Trophoblast cell (in vitro differentiated cells and primary cell): ENCODE measurements around the gene FCN3.
"Not testable (repeated sequence)": the region's sequence is repeated elsewhere in the genome, so short reads cannot be mapped to it uniquely, and the experiment has no call there.

Experiments
- DNase-seq, 2 donors: peaks; one replicate each; pipeline ENCODE4 v3.0.0-alpha.2; 2016
- H2AFZ ChIP-seq: 2 replicates; pipeline ENCODE4 v1.6.1; 2013; ENCODE audit warnings: low read length, moderate library complexity, mild to moderate bottlenecking; ENCODE audit not compliant: insufficient read depth, poor library complexity
- H2AK5ac ChIP-seq: 2 replicates; pipeline ENCODE4 v1.6.1; 2013; ENCODE audit warnings: mild to moderate bottlenecking, low read length
- H2BK120ac ChIP-seq: 2 replicates; pipeline ENCODE4 v1.6.1; 2013; ENCODE audit warnings: low read length, mild to moderate bottlenecking, moderate library complexity; ENCODE audit not compliant: insufficient read depth, poor library complexity
- H2BK12ac ChIP-seq: 2 replicates; pipeline ENCODE4 v1.6.1; 2013; ENCODE audit warnings: mild to moderate bottlenecking, low read length, moderate library complexity
- H2BK5ac ChIP-seq: 2 replicates; pipeline ENCODE4 v1.6.1; 2013; ENCODE audit warnings: low read length, low read depth, moderate library complexity, mild to moderate bottlenecking; ENCODE audit not compliant: poor library complexity
- H3K14ac ChIP-seq: 2 replicates; pipeline ENCODE4 v1.6.1; 2013; ENCODE audit warnings: mild to moderate bottlenecking, low read length
- H3K18ac ChIP-seq: 2 replicates; pipeline ENCODE4 v1.6.1; 2013; ENCODE audit warnings: mild to moderate bottlenecking, low read length
- H3K23ac ChIP-seq: 2 replicates; pipeline ENCODE4 v1.6.1; 2013; ENCODE audit warnings: low read length
- H3K27ac ChIP-seq: 2 replicates; pipeline ENCODE4 v1.5.1; 2013; ENCODE audit warnings: low read depth, mild to moderate bottlenecking, inconsistent platforms, low read length, moderate library complexity
- H3K27me3 ChIP-seq: 2 replicates; pipeline ENCODE4 v1.6.1; 2013; ENCODE audit warnings: inconsistent platforms, mild to moderate bottlenecking, low read length, moderate library complexity; ENCODE audit not compliant: insufficient read depth
- H3K36me3 ChIP-seq, 2 experiments: 1 replicate in 1 of 2; 2 replicates in 1 of 2; pipeline ENCODE4 v1.6.1; 2013; ENCODE audit warnings: low read length in 2 of 2, mild to moderate bottlenecking in 2 of 2, moderate library complexity in 1 of 2; ENCODE audit not compliant: insufficient read depth in 2 of 2, control insufficient read depth in 1 of 2
- H3K4ac ChIP-seq: 2 replicates; pipeline ENCODE4 v1.6.1; 2013; ENCODE audit warnings: low read depth, mild to moderate bottlenecking, low read length, moderate library complexity
- H3K4me1 ChIP-seq, 2 experiments: 1 replicate in 1 of 2; 2 replicates in 1 of 2; pipeline ENCODE4 v1.6.1; 2013; ENCODE audit warnings: low read length in 2 of 2, mild to moderate bottlenecking in 2 of 2, moderate library complexity in 1 of 2; ENCODE audit not compliant: insufficient read depth in 2 of 2, control insufficient read depth in 1 of 2
- H3K4me2 ChIP-seq: 2 replicates; pipeline ENCODE4 v1.6.1; 2013; ENCODE audit warnings: inconsistent platforms, mild to moderate bottlenecking, low read length, moderate library complexity
- H3K4me3 ChIP-seq: 2 replicates; pipeline ENCODE4 v1.5.1; 2013; ENCODE audit warnings: mild to moderate bottlenecking, low read depth, low read length, inconsistent platforms
- H3K79me1 ChIP-seq: one replicate; pipeline ENCODE4 v1.6.1; 2013; ENCODE audit warnings: low read length
- H3K79me2 ChIP-seq: 2 replicates; pipeline ENCODE4 v1.6.1; 2013; ENCODE audit warnings: low read length, mild to moderate bottlenecking; ENCODE audit not compliant: control insufficient read depth, insufficient read depth, poor library complexity
- H3K9ac ChIP-seq: 2 replicates; pipeline ENCODE4 v1.6.1; 2013; ENCODE audit warnings: mild to moderate bottlenecking, low read length
- H3K9me3 ChIP-seq: 2 replicates; pipeline ENCODE4 v1.6.1; 2013; ENCODE audit warnings: low read depth, mild to moderate bottlenecking, control low read depth, inconsistent platforms, low read length; ENCODE audit not compliant: insufficient read depth
- H4K12ac ChIP-seq: 2 replicates; pipeline ENCODE4 v1.6.1; 2013; ENCODE audit warnings: low read depth, mild to moderate bottlenecking, low read length, moderate library complexity
- H4K8ac ChIP-seq: 2 replicates; pipeline ENCODE4 v1.6.1; 2013; ENCODE audit warnings: low read depth, mild to moderate bottlenecking, low read length, moderate library complexity
- H4K91ac ChIP-seq: one replicate; pipeline ENCODE4 v1.6.1; 2013; ENCODE audit warnings: low read depth, mild to moderate bottlenecking, low read length, moderate library complexity
- WGBS: extraction: QIAGEN DNeasy Blood & Tissue Kit; methylation state at CpG from one replicate; pipeline ENCODE4 v1.1.7; 2013; ENCODE audit warnings: missing lambda C conversion rate; ENCODE audit not compliant: insufficient read length, insufficient coverage; ENCODE audit errors: extremely low coverage; 5-methylcytosine and 5-hydroxymethylcytosine counted together

FCN3 gene

DNA sequence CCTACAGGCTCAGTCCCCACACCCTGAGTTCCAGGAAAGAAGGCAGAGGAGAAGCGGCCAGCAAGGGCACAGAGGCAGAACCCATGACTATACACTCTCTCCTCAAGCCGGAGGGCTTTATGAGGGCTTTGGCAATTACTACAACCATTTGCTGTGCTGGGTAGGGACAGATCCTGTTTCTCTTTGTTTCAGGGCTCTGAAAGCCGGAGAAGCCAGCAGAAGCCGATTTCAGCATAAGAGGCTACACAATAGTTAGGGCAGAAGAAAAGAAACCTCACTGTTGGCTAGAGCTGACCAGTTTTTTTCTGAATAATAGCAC lies 31.7 kb upstream of the FCN3 start:
- peaks cover 4% of the 10 kb centered on the region for H3K79me1 ChIP-seq
- H2BK5ac ChIP-seq, result no peak overlapping the region
- no peak overlapping the region for H3K4ac ChIP-seq
- H3K9ac ChIP-seq, result no peak overlapping the region
- H2AK5ac ChIP-seq, result no peak overlapping the region
- H4K91ac ChIP-seq, result no peak overlapping the region
- peaks cover 2% of the 10 kb centered on the region for H3K9me3 ChIP-seq
- no CpG with 5 or more reads among the region's 4 CpGs for WGBS
- H3K27ac ChIP-seq, result no peak overlapping the region
- no peak overlapping the region for H3K14ac ChIP-seq
- no peak overlapping the region for H3K4me3 ChIP-seq
- H2AFZ ChIP-seq, result no peak overlapping the region
- no peak overlapping the region for H3K18ac ChIP-seq
- H3K4me2 ChIP-seq, result no peak overlapping the region
- no peak overlapping the region for H3K23ac ChIP-seq
- H4K12ac ChIP-seq, result no peak overlapping the region
- no peaks in the 10 kb centered on the region for H3K27me3 ChIP-seq
- no peak overlapping the region for H4K8ac ChIP-seq
- H2BK12ac ChIP-seq, result no peak overlapping the region
- no peak for DNase-seq
- H3K36me3 ChIP-seq, result peaks cover 18 to 29% of the 10 kb centered on the region in 2 experiments
- no peak overlapping the region for H2BK120ac ChIP-seq
- no peaks in the 10 kb centered on the region for H3K79me2 ChIP-seq
- H3K4me1 ChIP-seq, result peaks cover 12 to 23% of the 10 kb centered on the region in 2 experiments

- H2BK12ac ChIP-seq, H3K79me2 ChIP-seq, H3K4me3 ChIP-seq, H3K27me3 ChIP-seq, H4K12ac ChIP-seq, H2AK5ac ChIP-seq, H3K9ac ChIP-seq, H3K4me2 ChIP-seq, DNase-seq, H3K9me3 ChIP-seq, H4K8ac ChIP-seq, H3K79me1 ChIP-seq, H3K27ac ChIP-seq, H3K18ac ChIP-seq, H4K91ac ChIP-seq, H3K4ac ChIP-seq, H3K23ac ChIP-seq, H3K14ac ChIP-seq, H2BK120ac ChIP-seq, H2AFZ ChIP-seq, H2BK5ac ChIP-seq: not testable (repeated sequence)
- WGBS, result no CpG with 5 or more reads among the region's 18 CpGs
- peaks cover 18 to 29% of the 10 kb centered on the region in 2 experiments for H3K36me3 ChIP-seq
- peaks cover 11 to 23% of the 10 kb centered on the region in 2 experiments for H3K4me1 ChIP-seq
Observed at GRCh38 chr1:27405598-27406361, 31.2 kb upstream of the FCN3 start.

DNA sequence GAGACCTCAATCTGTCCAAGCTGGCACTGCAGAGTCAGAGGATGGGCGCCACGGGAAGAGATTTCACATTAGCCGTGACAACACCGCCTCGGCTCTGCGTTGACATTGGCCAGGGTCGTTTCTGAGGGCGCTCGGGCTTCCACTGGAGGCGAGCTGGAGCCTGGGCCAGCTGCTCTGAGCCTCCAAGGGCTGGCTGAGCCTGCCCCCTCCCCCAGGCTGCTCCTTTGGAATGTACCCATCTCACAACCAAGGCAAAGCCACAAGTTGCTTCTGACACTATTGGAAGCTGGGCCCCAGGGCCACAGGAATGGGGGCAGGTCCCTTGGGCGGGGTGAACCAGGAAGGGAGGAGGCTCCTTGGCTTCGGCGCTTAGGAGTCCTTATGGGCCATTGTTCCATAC lies 30.4 kb upstream of the FCN3 start:
- no peaks in the 10 kb centered on the region for H3K79me2 ChIP-seq
- H2BK12ac ChIP-seq, result no peak overlapping the region
- H3K23ac ChIP-seq, result no peak overlapping the region
- no peak overlapping the region for H2BK120ac ChIP-seq
- no peak overlapping the region for H3K4ac ChIP-seq
- H2AFZ ChIP-seq, result no peak overlapping the region
- peak overlapping the region; percentile 15 for H3K14ac ChIP-seq
- peak overlapping the region; percentile 3 for H2AK5ac ChIP-seq
- no peak overlapping the region for H2BK5ac ChIP-seq
- peaks cover 11 to 23% of the 10 kb centered on the region in 2 experiments for H3K4me1 ChIP-seq
- H4K91ac ChIP-seq, result no peak overlapping the region
- H3K36me3 ChIP-seq, result peaks cover 17 to 24% of the 10 kb centered on the region in 2 experiments
- no peak overlapping the region for H3K18ac ChIP-seq
- H4K12ac ChIP-seq, result no peak overlapping the region
- no peak overlapping the region for H4K8ac ChIP-seq
- peak overlapping the region; percentile 3 for H3K27ac ChIP-seq
- WGBS, result no CpG with 5 or more reads among the region's 13 CpGs
- H3K4me3 ChIP-seq, result no peak overlapping the region
- H3K79me1 ChIP-seq, result peaks cover 4% of the 10 kb centered on the region
- H3K27me3 ChIP-seq, result no peaks in the 10 kb centered on the region
- no peak overlapping the region for H3K9ac ChIP-seq
- peak; percentile 61 to 65 for DNase-seq
- peaks cover 2% of the 10 kb centered on the region for H3K9me3 ChIP-seq
- H3K4me2 ChIP-seq, result no peak overlapping the region

DNA sequence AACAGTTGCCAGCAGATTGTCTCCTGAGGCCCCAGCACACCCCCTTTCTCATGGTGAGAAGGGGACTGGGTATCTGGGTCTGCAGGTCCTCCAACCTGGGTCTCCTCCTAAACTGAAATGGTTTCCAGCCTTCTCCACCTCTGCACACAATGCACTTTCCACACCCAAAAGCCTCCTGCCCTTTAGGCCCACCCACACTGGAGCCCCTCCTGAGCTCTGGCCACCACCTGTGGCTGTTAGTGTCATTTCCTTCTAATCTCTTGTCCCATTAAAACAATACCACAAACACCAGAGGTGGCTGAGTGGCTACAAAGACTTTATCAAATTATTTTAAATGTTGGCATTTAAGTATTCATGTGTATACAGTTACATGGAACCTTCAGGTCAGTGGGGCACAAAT lies 29.3 kb upstream of the FCN3 start:
- Histone ChIP-seq H2AFZ (no peak overlapping the region), H2AK5ac (no peak overlapping the region), H3K27me3 (no peaks in the 10 kb centered on the region)

More for the DNA sequence above, 29.3 kb upstream of the FCN3 start:
- no peak for DNase-seq
- Histone ChIP-seq H3K18ac (no peak overlapping the region), H3K36me3 (peaks cover 11 to 19% of the 10 kb centered on the region in 2 experiments), H3K4me3 (no peak overlapping the region), H3K4me2 (no peak overlapping the region), H4K8ac (no peak overlapping the region), H3K4me1 (peaks cover 11 to 23% of the 10 kb centered on the region in 2 experiments), H2BK5ac (no peak overlapping the region), H3K4ac (no peak overlapping the region), H3K79me1 (peaks cover 4% of the 10 kb centered on the region), H3K27ac (no peak overlapping the region), H3K9me3 (peaks cover 4% of the 10 kb centered on the region), H2BK12ac (no peak overlapping the region), H4K91ac (no peak overlapping the region), H3K9ac (no peak overlapping the region), H3K23ac (no peak overlapping the region), H3K79me2 (no peaks in the 10 kb centered on the region), H2BK120ac (no peak overlapping the region), H3K14ac (no peak overlapping the region), H4K12ac (no peak overlapping the region)
